H54 (cell line): ENCODE measurements around the gene ZFAND6.
A peak's percentile ranks its signal among the peaks of the same experiment; 100 is the strongest.
"Not testable (repeated sequence)": the region's sequence is repeated elsewhere in the genome, so short reads cannot be mapped to it uniquely, and the experiment has no call there.

ENCODE experiments used
- DNase-seq: peaks from one replicate; pipeline ENCODE4 v3.0.0; 2011; ENCODE audit warnings: low spot score, mixed read lengths; ENCODE audit not compliant: insufficient read length
- FAIRE-seq: peaks from 3 replicates; lab custom pipeline; 2011; peaks lifted over from hg19 to GRCh38; lab: Jason Lieb, UNC
- POLR2A ChIP-seq: IDR thresholded peaks from 2 replicates; pipeline ENCODE4 v1.6.1; 2011; ENCODE audit warnings: low read depth, mild to moderate bottlenecking, low read length

ZFAND6 gene

GRCh38 chr15:80123034-80123433 is 63.6 kb downstream of the ZFAND6 start:
- DNase-seq (no peak), FAIRE-seq (no peak)
- TF ChIP-seq POLR2A: no peak

GRCh38 chr15:80127253-80127652 is 67.8 kb downstream of the ZFAND6 start:
- FAIRE-seq, DNase-seq: not testable (repeated sequence)

- TF ChIP-seq POLR2A: no peak
- DNase-seq (no peak), FAIRE-seq (no peak)
These were observed 68.4 kb downstream of the ZFAND6 start for GRCh38 chr15:80127911-80128310.

DNA sequence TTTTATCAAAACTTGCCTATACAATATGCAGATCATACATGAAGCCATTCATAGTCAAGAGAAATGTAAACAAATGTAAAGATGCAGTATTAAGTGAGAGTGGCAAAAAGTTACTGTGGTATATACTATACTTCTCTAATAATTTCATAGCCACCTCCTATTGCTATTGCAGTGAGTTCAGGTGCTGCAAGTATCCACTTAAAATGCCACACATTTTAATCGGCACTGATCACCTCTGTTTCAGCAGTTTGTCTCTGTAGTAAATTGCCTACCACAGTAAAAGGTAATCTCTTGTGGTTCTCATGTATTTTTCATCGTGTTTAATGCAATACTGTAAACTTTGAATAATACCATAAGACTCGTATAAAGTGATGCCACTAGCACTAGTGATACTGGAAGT is 72.9 kb downstream of the ZFAND6 start:
- FAIRE-seq: no peak
- TF ChIP-seq POLR2A: no peak
- DNase-seq: no peak

GRCh38 chr15:80136854-80137253 is 77.4 kb downstream of the ZFAND6 start:
- FAIRE-seq (no peak), DNase-seq (no peak)
- no peak for TF ChIP-seq POLR2A

GRCh38 chr15:80138961-80139360 is 79.5 kb downstream of the ZFAND6 start:
- FAIRE-seq (no peak), DNase-seq (no peak)
- no peak for TF ChIP-seq POLR2A

GRCh38 chr15:80140909-80141308 is 81.4 kb downstream of the ZFAND6 start:
- FAIRE-seq: no peak
- DNase-seq: no peak
- TF ChIP-seq POLR2A: no peak

- no peak for TF ChIP-seq POLR2A
- DNase-seq: no peak
- no peak for FAIRE-seq
These were observed 82.6 kb downstream of the ZFAND6 start for GRCh38 chr15:80141916-80142598.

DNA sequence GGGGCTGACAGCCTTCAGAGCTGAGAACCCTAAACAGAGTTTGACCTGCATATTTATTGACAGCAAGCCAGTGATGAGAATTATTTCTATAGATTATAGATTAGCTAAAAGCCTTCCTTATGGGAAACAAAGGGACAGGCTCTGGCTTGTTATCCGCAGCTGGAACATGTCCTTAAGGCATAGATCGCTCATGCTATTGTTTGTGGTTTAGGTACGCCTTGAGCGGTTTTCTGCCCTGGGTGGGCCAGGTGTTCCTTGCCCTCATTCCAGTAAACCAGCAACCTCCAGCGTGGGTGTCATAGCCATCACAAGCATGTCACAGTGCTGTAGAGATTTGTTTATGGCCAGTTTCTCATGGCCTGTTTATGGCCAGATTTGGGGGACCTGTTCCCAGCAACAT is 83.2 kb downstream of the ZFAND6 start:
- no peak for FAIRE-seq
- TF ChIP-seq POLR2A: no peak
- DNase-seq: no peak

GRCh38 chr15:80151148-80151547 is 91.7 kb downstream of the ZFAND6 start:
- DNase-seq: no peak
- FAIRE-seq: no peak
- TF ChIP-seq POLR2A: no peak

GRCh38 chr15:80151576-80151975 is 92.1 kb downstream of the ZFAND6 start:
- no peak for FAIRE-seq
- TF ChIP-seq POLR2A: no peak

DNA sequence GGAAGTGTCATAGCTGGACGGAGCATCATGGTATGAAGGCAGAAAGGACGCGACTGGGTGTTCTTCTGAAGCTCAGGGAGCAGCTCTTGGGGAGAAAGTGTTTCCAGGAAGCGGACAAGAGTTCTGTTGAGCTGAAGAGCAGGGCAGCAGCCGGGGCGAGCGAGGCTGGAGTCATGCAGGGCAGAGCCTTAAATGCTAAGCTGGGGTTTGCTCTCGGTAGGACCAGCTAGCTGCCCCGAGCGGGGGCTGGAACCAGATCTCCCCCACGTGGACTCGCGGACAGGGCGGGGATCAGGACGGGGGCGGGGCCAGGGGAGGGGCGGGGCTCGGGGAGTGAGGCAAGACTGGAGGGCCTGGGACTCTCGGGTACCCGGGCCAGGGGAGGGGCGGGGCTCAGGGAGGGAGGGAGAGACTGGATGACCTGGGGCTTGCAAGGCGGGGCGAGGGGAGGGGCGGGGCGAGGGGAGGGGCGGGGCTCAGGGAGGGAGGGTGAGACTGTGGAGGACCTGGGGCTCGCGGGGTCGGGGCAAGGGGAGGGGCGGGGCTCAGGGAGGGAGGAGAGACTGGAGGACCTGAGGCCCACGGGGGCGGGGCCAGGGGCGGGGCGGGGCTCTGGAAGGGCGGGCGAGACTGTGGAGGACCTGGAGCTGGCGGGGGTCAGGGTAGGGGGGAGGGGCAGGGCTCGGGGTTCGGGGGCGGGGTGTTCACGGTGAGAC is 92.9 kb downstream of the ZFAND6 start:
- no peak for TF ChIP-seq POLR2A
- peak; percentile 69 for DNase-seq
- FAIRE-seq: no peak

More at GRCh38 chr15:80151576-80151975, 92.1 kb downstream of the ZFAND6 start:
- no peak for DNase-seq

GRCh38 chr15:80152896-80153876 is 93.7 kb downstream of the ZFAND6 start, which contains the start of gene FAH:
FAH (plus strand) TSS chr15:80152999; CDS start chr15:80153055, 56 bp downstream.
- DNase-seq: peak; percentile 39
- peak; percentile 26; the same call in 1 of the 2 replicates for TF ChIP-seq POLR2A
- FAIRE-seq: no peak

DNA sequence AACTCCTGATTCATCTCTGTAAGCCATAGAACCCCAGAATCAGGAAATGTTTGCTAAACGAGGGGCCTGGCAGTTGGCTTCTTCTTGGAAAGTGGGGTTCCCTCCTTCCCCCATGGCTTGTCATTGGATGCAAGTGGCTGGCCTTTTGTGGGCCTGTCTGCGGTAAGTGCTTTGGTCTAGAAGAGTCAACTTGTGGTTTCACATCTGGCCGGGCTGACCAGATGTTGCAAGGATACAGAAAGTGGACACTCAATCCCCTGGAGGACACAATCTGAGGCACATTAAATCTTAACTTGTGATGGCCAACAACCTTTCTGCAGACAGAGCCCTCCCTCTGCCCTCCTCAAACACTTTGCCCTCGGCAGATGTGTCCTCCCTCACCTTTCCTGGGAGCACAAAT is 94.4 kb downstream of the ZFAND6 start:
- FAIRE-seq: no peak
- no peak for TF ChIP-seq POLR2A
- no peak for DNase-seq

- no peak for DNase-seq
- FAIRE-seq: no peak
These were observed 94.9 kb downstream of the ZFAND6 start for GRCh38 chr15:80154336-80154735.

More at GRCh38 chr15:80154336-80154735, 94.9 kb downstream of the ZFAND6 start:
- TF ChIP-seq POLR2A: no peak
